Spinal cord (tissue), 10 donors: ENCODE measurements around the gene RHEB. TPM values are rescaled to one million over a fixed set of nuclear protein-coding genes. Genes with fewer than 3 reads are reported as not detected.

Source experiments
- DNase-seq, 6 donors: peaks; one replicate each; pipeline versions ENCODE4 v3.0.0 to v3.0.0-alpha.2; 2013 to 2015; ENCODE audit warnings: low spot score in 6 of 6, low read depth in 4 of 6
- H3K27ac ChIP-seq: one replicate; pipeline ENCODE4 v1.5.1; 2013; ENCODE audit warnings: low read depth, low read length, control low read depth
- H3K27me3 ChIP-seq: one replicate; pipeline ENCODE4 v1.6.1; 2013; ENCODE audit warnings: low read length; ENCODE audit not compliant: control insufficient read depth, insufficient read depth
- H3K36me3 ChIP-seq: one replicate; pipeline ENCODE4 v1.6.1; 2013; ENCODE audit warnings: low read length; ENCODE audit not compliant: control insufficient read depth, insufficient read depth
- H3K4me1 ChIP-seq: one replicate; pipeline ENCODE4 v1.6.1; 2013; ENCODE audit warnings: low read length; ENCODE audit not compliant: control insufficient read depth, insufficient read depth
- H3K4me3 ChIP-seq: one replicate; pipeline ENCODE4 v1.5.1; 2013; ENCODE audit warnings: low read depth, low read length, control low read depth
- H3K9me3 ChIP-seq: one replicate; pipeline ENCODE4 v1.6.1; 2013; ENCODE audit warnings: low read length; ENCODE audit not compliant: control insufficient read depth, insufficient read depth
- WGBS: methylation state at CpG from one replicate; pipeline ENCODE4 v1.1.5; 2013; ENCODE audit warnings: missing lambda C conversion rate; ENCODE audit not compliant: insufficient coverage; 5-methylcytosine and 5-hydroxymethylcytosine counted together
- long read RNA-seq, 4 donors: transcript quantifications; one replicate each; lab custom pipeline, GENCODE V29; 2026
- polyA plus RNA-seq, 2 donors: library from polyadenylated mRNA; unstranded; fragments of 120-200 nt; gene quantifications; one replicate each; pipeline ENCODE4 v1.2.1, GENCODE V29; 2013; ENCODE audit not compliant: insufficient read length in 2 of 2
- total RNA-seq, 2 donors: library from RNA; depleted of rRNA in 1 of 2; stranded (reverse); fragments of 120-200 nt in 1 of 2; fragments of >200 nt in 1 of 2; gene quantifications; one replicate each; pipeline versions ENCODE4 v1.2.3 to v1.2.4, GENCODE V29; 2013 to 2014
- donor health status: healthy.

Gene RHEB, protein sequence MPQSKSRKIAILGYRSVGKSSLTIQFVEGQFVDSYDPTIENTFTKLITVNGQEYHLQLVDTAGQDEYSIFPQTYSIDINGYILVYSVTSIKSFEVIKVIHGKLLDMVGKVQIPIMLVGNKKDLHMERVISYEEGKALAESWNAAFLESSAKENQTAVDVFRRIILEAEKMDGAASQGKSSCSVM
- total RNA-seq (100 to 1,000 TPM; 106 to 134 TPM), polyA plus RNA-seq (100 to 1,000 TPM; 168 to 196 TPM)
- long read RNA-seq, donor 1, transcript RHEB-201 (8 exons, 2,075 nt) = major isoform, 110 of 119 reads
- long read RNA-seq, donor 1, partial matches to known transcripts = 7 of 119 reads
- long read RNA-seq, donor 1, other reads (novel, unspliced or antisense) = 0 of 119 reads
- long read RNA-seq, donor 2, transcript RHEB-201 (8 exons, 2,075 nt) = major isoform, 42 of 43 reads
- long read RNA-seq, donor 2, partial matches to known transcripts = 0 of 43 reads
- long read RNA-seq, donor 2, other reads (novel, unspliced or antisense) = 0 of 43 reads
- long read RNA-seq, donor 3, transcript RHEB-201 (8 exons, 2,075 nt) = major isoform, 51 of 51 reads
- long read RNA-seq, donor 3, partial matches to known transcripts = 0 of 51 reads
- long read RNA-seq, donor 3, other reads (novel, unspliced or antisense) = 0 of 51 reads
- long read RNA-seq, donor 4, transcript RHEB-201 (8 exons, 2,075 nt) = major isoform, 75 of 84 reads
- long read RNA-seq, donor 4, partial matches to known transcripts = 7 of 84 reads
- long read RNA-seq, donor 4, other reads (novel, unspliced or antisense) = 0 of 84 reads

DNA sequence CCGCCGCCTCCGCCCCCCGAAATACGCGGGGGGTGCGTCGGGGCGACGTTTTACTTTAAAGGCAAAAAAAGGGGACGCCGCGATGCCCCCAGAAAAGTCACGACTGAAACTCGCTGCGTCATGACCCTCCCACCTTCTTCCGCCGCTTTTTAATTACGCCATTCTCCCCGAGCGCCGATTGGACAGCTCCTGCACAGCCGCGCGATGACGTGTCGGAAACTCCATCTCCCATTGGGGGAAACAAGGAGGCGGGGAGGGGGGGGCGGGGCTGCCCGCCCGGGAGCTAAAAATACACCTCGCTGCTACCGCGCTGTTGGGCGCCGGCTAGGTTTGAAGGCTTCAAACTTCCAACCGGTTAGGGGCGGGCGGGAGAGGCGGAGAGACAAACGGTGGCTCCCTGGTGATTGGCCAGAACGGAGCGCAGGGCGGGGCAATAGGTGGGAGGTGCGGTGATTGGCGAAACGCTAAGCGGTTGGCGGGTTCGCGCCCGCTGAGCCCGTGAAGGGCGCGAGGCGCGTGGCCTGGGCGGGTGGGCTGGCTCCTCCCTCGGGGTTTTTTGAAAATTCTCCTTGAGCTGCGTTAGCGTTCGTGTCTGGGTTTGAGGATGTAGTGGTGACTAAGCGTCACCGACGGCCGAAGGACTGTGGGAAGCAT, at the start of gene RHEB:
TSS of gene RHEB (minus strand) at position 131 of the 654 bp plus-strand sequence. CDS start 384 bp downstream, outside the sequence.
- peak within 1 kb of the TSS; percentile 68 for H3K4me3 ChIP-seq
- WGBS = under 1% methylated on average over 40 of the region's 66 CpGs
- H3K27me3 ChIP-seq = no peaks in the 10 kb centered on the region
- peaks cover 25% of the 10 kb centered on the region for H3K4me1 ChIP-seq
- H3K36me3 ChIP-seq = no peaks in the 10 kb centered on the region
- peak within 1 kb of the TSS; percentile 96 for H3K27ac ChIP-seq
- H3K9me3 ChIP-seq = no peaks in the 10 kb centered on the region
- peak; percentile 95 to 100 (median 98) for DNase-seq

DNA sequence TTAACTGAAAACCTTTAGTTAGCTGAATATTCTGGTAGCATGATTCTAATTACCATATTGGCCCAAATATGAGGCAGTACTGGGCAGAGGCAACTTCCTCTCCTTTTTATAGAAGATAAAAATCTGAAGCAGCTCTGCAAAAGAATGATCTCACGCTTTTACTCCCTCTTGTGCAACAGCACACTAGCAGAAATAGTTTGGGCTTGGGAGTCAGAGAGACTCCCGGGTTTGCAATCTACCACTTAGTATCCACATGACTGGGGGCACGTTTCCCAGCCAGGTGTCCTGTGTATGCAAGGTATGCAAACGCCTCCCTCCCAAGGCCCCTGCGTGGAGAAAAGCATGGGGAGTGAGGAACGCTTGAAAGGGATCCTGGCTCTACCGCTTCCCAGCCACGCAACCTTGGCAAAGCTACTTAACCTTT, 47.2 kb upstream of the RHEB start:
- Histone ChIP-seq H3K4me1 (no peaks in the 10 kb centered on the region), H3K4me3 (no peak overlapping the region), H3K27me3 (no peaks in the 10 kb centered on the region), H3K9me3 (no peaks in the 10 kb centered on the region), H3K27ac (no peak overlapping the region), H3K36me3 (peaks cover 7% of the 10 kb centered on the region)
- WGBS = 60% methylated on average over 2 of the region's 8 CpGs
- peak in 1 of 6 donors; percentile 32 for DNase-seq

DNA sequence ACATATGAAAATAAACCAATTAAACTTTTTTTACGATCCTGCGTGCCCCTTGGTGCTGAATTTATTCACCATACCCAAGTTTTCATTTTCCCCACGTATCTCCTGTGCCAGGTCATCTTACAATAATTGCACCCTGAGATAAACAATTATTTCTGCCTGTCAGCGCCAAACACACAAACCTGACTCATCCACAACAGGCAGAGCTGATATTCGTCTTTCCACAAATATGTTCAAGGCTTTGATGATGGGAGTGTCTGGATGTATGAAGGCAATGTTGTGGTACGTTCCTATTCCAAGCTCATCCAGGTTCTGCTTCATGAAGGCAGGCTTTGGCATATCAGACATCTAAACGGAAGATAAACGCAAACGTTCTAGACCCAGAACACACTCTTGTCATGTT, 45.8 kb upstream of the RHEB start:
- H3K27ac ChIP-seq = no peak overlapping the region
- H3K4me1 ChIP-seq = no peaks in the 10 kb centered on the region
- H3K27me3 ChIP-seq = no peaks in the 10 kb centered on the region
- no peak overlapping the region for H3K4me3 ChIP-seq
- no peak for DNase-seq
- 70% methylated on average over 1 of the region's 9 CpGs for WGBS
- peaks cover 11% of the 10 kb centered on the region for H3K36me3 ChIP-seq
- H3K9me3 ChIP-seq = no peaks in the 10 kb centered on the region

DNA sequence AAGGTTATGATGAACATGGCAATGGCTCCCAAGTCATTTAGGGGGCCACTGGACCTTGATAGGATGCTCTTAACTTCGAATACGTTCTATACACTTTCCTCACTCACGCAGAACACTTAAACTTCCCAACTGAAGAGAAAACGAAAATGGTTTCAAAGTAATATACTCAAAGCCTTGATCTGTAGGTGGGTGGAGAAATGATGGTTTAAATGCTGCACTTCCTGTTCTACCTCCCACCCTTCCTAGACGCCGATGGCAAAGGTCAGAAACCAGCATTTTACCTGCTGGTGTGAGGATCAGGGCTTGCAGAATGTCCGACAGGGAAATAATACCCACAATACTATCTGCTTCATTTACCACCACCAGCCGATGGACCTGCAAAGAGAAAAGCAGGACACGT, 40.5 kb upstream of the RHEB start:
- Histone ChIP-seq H3K27ac (no peak overlapping the region), H3K36me3 (peaks cover 33% of the 10 kb centered on the region), H3K27me3 (no peaks in the 10 kb centered on the region), H3K4me1 (peaks cover 4% of the 10 kb centered on the region), H3K9me3 (no peaks in the 10 kb centered on the region), H3K4me3 (no peak overlapping the region)
- no CpG with 5 or more reads among the region's 9 CpGs for WGBS
- no peak for DNase-seq

DNA sequence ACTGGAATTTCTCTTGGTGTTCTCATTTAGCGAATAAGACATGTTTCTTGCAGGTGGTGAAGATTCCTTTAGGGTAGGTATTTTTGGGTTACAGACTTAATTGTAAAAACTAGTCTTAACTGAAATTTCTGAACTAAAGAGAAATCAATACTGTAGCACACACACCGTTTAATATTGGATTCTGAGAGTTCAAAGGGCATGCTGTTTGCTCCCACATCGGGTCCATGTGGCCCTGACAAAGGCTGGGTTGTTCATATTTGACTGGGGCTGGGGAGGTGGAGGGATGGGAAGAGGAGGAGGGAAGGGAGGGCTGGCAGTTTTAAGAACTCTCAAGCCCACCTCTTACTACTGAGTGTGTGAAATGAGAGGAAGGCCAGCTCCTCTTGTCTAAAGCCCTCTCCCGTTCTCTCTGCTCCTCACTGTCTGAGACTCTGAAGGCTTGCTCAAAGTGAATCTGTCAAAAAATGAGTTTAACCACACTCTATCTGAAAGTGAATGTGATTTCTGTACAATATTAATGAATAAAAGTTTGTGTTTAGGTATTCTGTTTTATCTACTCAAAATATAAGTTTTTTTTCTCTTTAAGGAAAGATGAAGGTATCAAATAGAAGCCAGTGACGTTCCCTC, 40.0 kb upstream of the RHEB start:
- no peak for DNase-seq
- WGBS = 83% methylated on average over 2 of the region's 5 CpGs
- H3K9me3 ChIP-seq = no peaks in the 10 kb centered on the region
- H3K4me1 ChIP-seq = peaks cover 4% of the 10 kb centered on the region
- no peak overlapping the region for H3K4me3 ChIP-seq
- H3K27ac ChIP-seq = peak overlapping the region; percentile 70
- no peaks in the 10 kb centered on the region for H3K27me3 ChIP-seq
- H3K36me3 ChIP-seq = peaks cover 33% of the 10 kb centered on the region

DNA sequence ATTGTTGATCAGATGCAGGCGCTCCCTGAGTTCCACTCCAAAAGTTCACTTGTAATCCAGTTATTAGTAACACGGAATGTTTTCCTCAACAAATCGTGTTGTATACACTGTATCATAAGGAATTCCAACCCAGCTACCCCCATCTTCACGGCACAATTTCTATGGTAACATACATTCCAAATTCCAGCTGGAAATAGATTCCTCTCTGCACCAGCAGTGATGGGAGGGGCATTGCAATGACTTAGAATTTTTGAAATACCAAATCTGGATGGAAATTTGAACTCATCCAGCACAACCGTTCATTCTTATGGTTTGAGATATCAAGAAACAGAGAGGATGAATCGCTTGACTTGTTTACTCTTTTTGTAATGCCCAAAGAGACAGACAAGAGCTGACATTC, 38.9 kb upstream of the RHEB start:
- H3K9me3 ChIP-seq = no peaks in the 10 kb centered on the region
- no peaks in the 10 kb centered on the region for H3K27me3 ChIP-seq
- peak overlapping the region; percentile 70 for H3K27ac ChIP-seq
- 98% methylated on average over 3 of the region's 6 CpGs for WGBS
- no peak overlapping the region for H3K4me3 ChIP-seq
- H3K36me3 ChIP-seq = peaks cover 33% of the 10 kb centered on the region
- DNase-seq = no peak
- H3K4me1 ChIP-seq = peaks cover 12% of the 10 kb centered on the region

DNA sequence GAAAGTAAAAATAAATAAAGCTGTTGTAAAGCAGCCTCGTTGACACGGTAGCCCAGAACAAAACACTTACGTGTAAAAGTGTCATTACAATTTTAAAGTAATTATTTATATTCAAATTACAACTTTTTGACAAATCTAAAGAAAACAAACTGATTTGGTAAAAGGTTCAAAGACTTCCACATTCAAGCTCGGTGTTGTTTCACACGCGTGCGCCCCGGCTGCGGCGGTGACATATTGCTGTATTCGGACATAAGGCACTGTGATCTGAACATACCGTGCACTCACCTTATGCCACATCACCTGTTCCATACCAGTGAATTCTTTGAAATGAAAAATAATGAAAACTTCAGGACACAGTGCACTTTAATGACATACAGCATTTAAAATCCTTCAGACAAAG, 36.9 kb upstream of the RHEB start:
- H3K36me3 ChIP-seq = peaks cover 31% of the 10 kb centered on the region
- peaks cover 17% of the 10 kb centered on the region for H3K4me1 ChIP-seq
- no peak for DNase-seq
- H3K27me3 ChIP-seq = no peaks in the 10 kb centered on the region
- no peak overlapping the region for H3K27ac ChIP-seq
- no peaks in the 10 kb centered on the region for H3K9me3 ChIP-seq
- WGBS = no CpG with 5 or more reads among the region's 12 CpGs
- no peak overlapping the region for H3K4me3 ChIP-seq

DNA sequence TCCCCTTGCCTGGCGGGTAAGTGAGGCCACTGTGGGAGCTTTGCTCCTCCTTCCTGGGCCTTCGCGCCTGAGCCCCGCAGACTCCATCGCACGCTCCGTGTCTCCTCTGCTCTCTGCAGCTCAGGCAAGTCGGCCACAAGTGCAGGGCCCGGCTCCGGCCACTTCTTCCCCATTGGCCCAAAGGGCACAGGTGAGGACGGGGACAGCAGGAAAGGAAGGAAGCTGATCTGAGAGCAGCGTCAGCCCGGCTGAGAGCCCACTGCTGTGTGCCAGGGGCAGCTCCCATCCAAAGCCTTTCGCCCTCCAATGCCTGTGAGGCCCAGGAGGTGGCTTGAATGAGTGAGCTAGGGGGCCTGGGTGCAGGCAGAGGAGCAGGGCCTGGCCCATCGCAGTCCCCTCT, 33.7 kb upstream of the RHEB start:
- Histone ChIP-seq H3K4me3 (no peak overlapping the region), H3K27ac (no peak overlapping the region), H3K36me3 (peaks cover 13% of the 10 kb centered on the region), H3K9me3 (no peaks in the 10 kb centered on the region), H3K27me3 (no peaks in the 10 kb centered on the region), H3K4me1 (peaks cover 16% of the 10 kb centered on the region)
- DNase-seq = no peak
- 71% methylated on average over 12 of the region's 15 CpGs for WGBS

DNA sequence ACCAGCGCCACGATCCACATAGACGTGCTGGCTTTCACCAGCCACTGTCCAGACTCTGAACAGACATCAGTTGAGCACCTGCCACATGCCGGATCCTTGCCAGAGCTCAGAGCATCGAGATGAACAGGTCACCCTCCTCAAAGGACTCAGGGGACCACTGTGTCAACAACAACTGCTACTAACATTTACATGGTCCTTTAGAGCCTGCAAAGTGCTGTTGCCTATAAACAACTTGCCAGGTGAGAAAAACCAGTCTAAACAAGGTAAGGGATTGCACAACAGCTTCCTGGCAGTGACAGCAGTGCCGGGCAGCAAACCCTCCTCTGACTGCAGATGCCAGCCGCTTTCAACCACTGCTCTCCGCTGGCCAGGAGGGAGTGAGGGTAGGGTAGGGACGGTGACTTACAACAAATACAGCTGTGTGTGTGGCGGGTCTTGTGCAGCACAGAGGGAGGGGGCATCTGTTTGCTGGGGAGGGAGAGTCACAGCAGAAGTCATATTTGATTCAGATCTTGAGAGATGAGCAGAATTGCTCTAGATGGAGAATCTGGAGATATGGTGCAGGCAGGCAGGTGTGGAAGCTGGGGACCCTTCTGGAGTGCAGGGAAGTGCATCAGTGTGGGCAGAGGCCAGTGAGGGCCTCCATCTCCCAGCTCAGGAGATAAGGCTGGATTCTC, 32.8 kb upstream of the RHEB start:
- H3K4me3 ChIP-seq = no peak overlapping the region
- H3K36me3 ChIP-seq = peaks cover 8% of the 10 kb centered on the region
- H3K9me3 ChIP-seq = no peaks in the 10 kb centered on the region
- no peak overlapping the region for H3K27ac ChIP-seq
- peaks cover 13% of the 10 kb centered on the region for H3K4me1 ChIP-seq
- no peaks in the 10 kb centered on the region for H3K27me3 ChIP-seq
- no peak for DNase-seq
- 51% methylated on average over 8 of the region's 10 CpGs for WGBS
